HCT116 (cell line): ENCODE data around the gene AGFG2. TPM values are rescaled to one million over a fixed set of nuclear protein-coding genes. Genes with fewer than 3 reads are reported as not detected.

Source experiments
- ATAC-seq: fragments of 200-7000 bp; cut with Tn5 transposase; 2 replicates; pipeline ENCODE4 v1.9.1; 2020; ENCODE audit warnings: mild to moderate bottlenecking, moderate library complexity
- BruUV-seq: library from RNA; stranded (reverse); fragments of 400-500 nt; replicated peaks from 2 replicates; lab custom pipeline; 2021; lab: Mats Ljungman, UMichigan
- CTCF ChIA-PET: fragments of 300-600 bp; sonication (Branson Sonifier 250); formaldehyde crosslinking; loops from one replicate; lab custom pipeline; 2021; ENCODE audit warnings: antibody characterized with exemption; lab: Charles Lee
- POLR2A ChIA-PET: fragments of 300-600, 350-600 bp; sonication (Branson Sonifier 250); formaldehyde crosslinking; loops from one replicate; lab custom pipeline; 2021; ENCODE audit warnings: antibody characterized with exemption; lab: Charles Lee
- RAD21 ChIA-PET, 2 experiments: fragments of 300-600 bp; sonication (Branson Sonifier 250); formaldehyde crosslinking; loops; one replicate each; lab custom pipeline; 2023; ENCODE audit warnings: low total read pairs in 2 of 2; ENCODE audit not compliant: uncharacterized antibody in 2 of 2, unreplicated experiment in 2 of 2, low non-redundant PET in 1 of 2; lab: Charles Lee
- DNase-seq: peaks from one replicate; pipeline ENCODE4 v3.0.0-alpha.2; 2010; ENCODE audit warnings: low read depth, low spot score
- H2AFZ ChIP-seq: fragments of 200-600 bp; shearing (Covaris generic), sonication (generic); 2 replicates; pipeline ENCODE4 v1.6.1; 2017; ENCODE audit warnings: low read depth, mixed run types, mixed read lengths, antibody characterized with exemption, low read length; ENCODE audit not compliant: poor library complexity, severe bottlenecking
- H3K27ac ChIP-seq: 2 replicates; pipeline ENCODE4 v1.5.1; 2012; ENCODE audit warnings: low read depth, low read length
- H3K27me3 ChIP-seq: fragments of 200-600 bp; sonication (generic); 2 replicates; pipeline ENCODE4 v1.6.1; 2016; ENCODE audit warnings: mixed run types, low read length, mixed read lengths; ENCODE audit not compliant: insufficient read depth
- H3K36me3 ChIP-seq, 2 experiments: fragments of 200-500 bp in 1 of 2; fragments of 200-600 bp in 1 of 2; sonication (Bioruptor generic) in 1 of 2; sonication (generic) in 1 of 2; 2 replicates each; pipeline versions ENCODE4 v1.5.1 to v1.6.1; 2014 to 2016; ENCODE audit warnings: low read length in 2 of 2, inconsistent platforms in 1 of 2, mixed read lengths in 1 of 2, mixed run types in 1 of 2; ENCODE audit not compliant: insufficient read depth in 2 of 2, control insufficient read depth in 1 of 2
- H3K4me1 ChIP-seq, 2 experiments: fragments of 200-600 bp in 1 of 2; sonication (generic) in 1 of 2; 2 replicates each; pipeline versions ENCODE4 v1.5.1 to v1.6.1; 2012 to 2017; ENCODE audit warnings: low read length in 2 of 2, inconsistent platforms in 1 of 2, mild to moderate bottlenecking in 1 of 2, mixed read lengths in 1 of 2, mixed run types in 1 of 2, moderate library complexity in 1 of 2; ENCODE audit not compliant: insufficient read depth in 2 of 2, control insufficient read depth in 1 of 2
- H3K4me2 ChIP-seq: fragments of 200-600 bp; sonication (generic); 2 replicates; pipeline ENCODE4 v1.6.1; 2017; ENCODE audit warnings: mixed run types, low read length, mixed read lengths
- H3K4me3 ChIP-seq, 2 experiments: fragments of 200-600 bp in 1 of 2; sonication (generic) in 1 of 2; replicated peaks in 1 of 2; 2 replicates each; pipeline ENCODE4 v1.5.1; 2011 to 2016; ENCODE audit warnings: low read length in 2 of 2, control low read depth in 1 of 2, low read depth in 1 of 2, mild to moderate bottlenecking in 1 of 2, mixed read lengths in 1 of 2, mixed run types in 1 of 2
- H3K79me2 ChIP-seq: fragments of 200-600 bp; sonication (generic); 2 replicates; pipeline ENCODE4 v1.6.1; 2017; ENCODE audit warnings: mild to moderate bottlenecking, mixed run types, low read length, moderate library complexity, mixed read lengths; ENCODE audit not compliant: insufficient read depth
- H3K9ac ChIP-seq: fragments of 200-600 bp; sonication (generic); 2 replicates; pipeline ENCODE4 v1.6.1; 2016; ENCODE audit warnings: low read length, mixed read lengths
- H3K9me2 ChIP-seq: fragments of 200-600 bp; sonication (generic), shearing (Covaris generic); 2 replicates; pipeline ENCODE4 v1.6.1; 2017; ENCODE audit warnings: mixed run types, mild to moderate bottlenecking, moderate library complexity; ENCODE audit not compliant: insufficient read depth
- H3K9me3 ChIP-seq, 2 experiments: fragments of 200-500 bp in 1 of 2; fragments of 200-600 bp in 1 of 2; sonication (Bioruptor generic) in 1 of 2; sonication (generic) in 1 of 2; 2 replicates each; pipeline ENCODE4 v1.6.1; 2014 to 2017; ENCODE audit warnings: low read length in 2 of 2, mixed read lengths in 2 of 2, inconsistent platforms in 1 of 2, low read depth in 1 of 2, mild to moderate bottlenecking in 1 of 2, mixed run types in 1 of 2, moderate library complexity in 1 of 2; ENCODE audit not compliant: control insufficient read depth in 1 of 2, insufficient read depth in 1 of 2
- H4K20me1 ChIP-seq: fragments of 200-600 bp; sonication (generic), shearing (Covaris generic); 2 replicates; pipeline ENCODE4 v1.6.1; 2017; ENCODE audit warnings: mixed run types, mild to moderate bottlenecking, moderate library complexity; ENCODE audit not compliant: insufficient read depth
- FOSL1 ChIP-seq: IDR thresholded peaks from 2 replicates; pipeline ENCODE4 v1.6.1; 2012; ENCODE audit warnings: low read depth
- POLR2A ChIP-seq: IDR thresholded peaks from 2 replicates; pipeline ENCODE4 v1.7.0; 2011; ENCODE audit warnings: borderline replicate concordance; ENCODE audit not compliant: insufficient read depth, insufficient read length; ENCODE audit errors: extremely low read depth
- REST ChIP-seq: IDR thresholded peaks from 2 replicates; pipeline ENCODE4 v1.6.1; 2012; ENCODE audit warnings: low read depth
- ZFX ChIP-seq: fragments of 450-650 bp; IDR thresholded peaks from 2 replicates; pipeline ENCODE4 v1.6.1; 2017
- intact Hi-C: fragments of 100-400 bp; cut with micrococcal nuclease; formaldehyde crosslinking; loops from 2 replicates; pipeline ENCODE4 v1.10.0; 2022
- total RNA-seq: library from RNA; stranded (reverse); gene quantifications from one replicate; pipeline ENCODE4 v1.2.1, GENCODE V29; 2021; ENCODE audit not compliant: unreplicated experiment
- TF ChIP-seq, protein P1 (sequence below): IDR thresholded peaks from 2 replicates; pipeline ENCODE4 v1.6.1; 2012

Gene AGFG2
- total RNA-seq, 1 experiment from 2014 or later, result 14.0 TPM

GRCh38 chr7:100539436-100540006 is 518 bp downstream of the AGFG2 start:
- TF ChIP-seq FOSL1, result no peak
- TF ChIP-seq REST, result no peak
- TF ChIP-seq POLR2A, result no peak
- peak; percentile 32; the same call in 1 of the 2 replicates for TF ChIP-seq ZFX
- TF ChIP-seq, protein P1, sequence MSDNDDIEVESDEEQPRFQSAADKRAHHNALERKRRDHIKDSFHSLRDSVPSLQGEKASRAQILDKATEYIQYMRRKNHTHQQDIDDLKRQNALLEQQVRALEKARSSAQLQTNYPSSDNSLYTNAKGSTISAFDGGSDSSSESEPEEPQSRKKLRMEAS, result no peak
- DNase-seq (no peak), ATAC-seq (no peak)
- no TSS peak for BruUV-seq
- Histone ChIP-seq H4K20me1 (no peaks in the 10 kb centered on the region), H3K4me1 (peaks cover 24 to 32% of the 10 kb centered on the region in 2 experiments), H3K9me2 (no peaks in the 10 kb centered on the region), H3K9ac (peak overlapping the region; percentile 76), H3K9me3 (no peaks in the 10 kb centered on the region), H2AFZ (no peak overlapping the region), H3K36me3 (no peaks in the 10 kb centered on the region), H3K79me2 (peaks cover 16% of the 10 kb centered on the region; the same call in 1 of the 2 replicates), H3K4me2 (peak overlapping the region; percentile 95), H3K4me3 (peak overlapping the region; percentile 58 to 77), H3K27ac (peak overlapping the region; percentile 42; the same call in 1 of the 2 replicates), H3K27me3 (no peaks in the 10 kb centered on the region)
- RAD21 ChIA-PET, result interaction anchor here in 1 of 2 experiments (1.1 kb wide), 1 partner anchor 20 kb away, joined by 4 read pairs; no protein-coding TSS in a partner anchor
- intact Hi-C loops, result no loop called here
- POLR2A ChIA-PET, result interaction anchor here (1.0 to 1.4 kb wide), 2 partner anchors 47 to 110 kb away, joined by 3 to 5 read pairs; partner anchors contain the start of genes FBXO24, MEPCE and ZCWPW1
- CTCF ChIA-PET, result interaction anchor here (0.6 to 1.2 kb wide), 4 partner anchors 20 to 256 kb away, joined by 3 to 4 read pairs (median 3); partner anchors contain the start of gene FBXO24
